HEK293 (cell line): ENCODE data around the gene LRP10.

Experiments
- CTCF ChIA-PET: fragments of 350-600 bp; formaldehyde crosslinking; extraction: SDS; loops from one replicate; lab custom pipeline; 2021; ENCODE audit warnings: antibody characterized with exemption; lab: Yijun Ruan, JAX
- POLR2A ChIA-PET: fragments of 300-600 bp; formaldehyde crosslinking; extraction: SDS; loops from one replicate; lab custom pipeline; 2020; ENCODE audit warnings: antibody characterized with exemption, inconsistent platforms; lab: Yijun Ruan, JAX
- H3K27ac ChIP-seq: fragments of 200-500 bp; sonication (Bioruptor generic); 2 replicates; pipeline ENCODE4 v1.5.1; 2014; ENCODE audit warnings: low read depth, low read length, control low read depth, inconsistent platforms; ENCODE audit errors: extremely low read depth
- H3K36me3 ChIP-seq, 2 experiments: fragments of 200-500 bp in 1 of 2; sonication (Bioruptor generic) in 1 of 2; 1 replicate in 1 of 2; 2 replicates in 1 of 2; pipeline ENCODE4 v1.5.1; 2014 to 2017; ENCODE audit warnings: inconsistent platforms in 2 of 2, low read length in 2 of 2; ENCODE audit not compliant: control insufficient read depth in 2 of 2, insufficient read depth in 1 of 2
- H3K4me1 ChIP-seq: fragments of 200-500 bp; sonication (Bioruptor generic); 2 replicates; pipeline ENCODE4 v1.5.1; 2014; ENCODE audit warnings: mild to moderate bottlenecking, low read length, inconsistent platforms; ENCODE audit not compliant: control insufficient read depth, insufficient read depth
- H3K4me3 ChIP-seq: 2 replicates; pipeline ENCODE4 v1.5.1; 2011; ENCODE audit warnings: low read depth, mild to moderate bottlenecking, control low read depth, low read length, moderate library complexity
- H3K9me3 ChIP-seq: fragments of 200-500 bp; sonication (Bioruptor generic); 2 replicates; pipeline ENCODE4 v1.5.1; 2014; ENCODE audit warnings: low read depth, low read length, inconsistent platforms; ENCODE audit not compliant: control insufficient read depth, insufficient read depth
- HOXD13 ChIP-seq: sonication (generic); formaldehyde crosslinking; IDR thresholded peaks from 2 replicates; pipeline ENCODE4 v1.8.0; 2022; ENCODE audit warnings: missing genetic modification reagents, borderline replicate concordance
- MZF1 ChIP-seq: fragments of 450-650 bp; formaldehyde crosslinking; IDR thresholded peaks from 2 replicates; pipeline ENCODE4 v1.5.1; 2017; ENCODE audit warnings: missing biosample characterization, missing genetic modification characterization, borderline replicate concordance
- SP2 ChIP-seq: fragments of 450-650 bp; formaldehyde crosslinking; IDR thresholded peaks from 2 replicates; pipeline ENCODE4 v1.5.1; 2016; ENCODE audit warnings: missing biosample characterization, missing genetic modification characterization
- WT1 ChIP-seq: fragments of 450-650 bp; formaldehyde crosslinking; IDR thresholded peaks from 2 replicates; pipeline ENCODE4 v1.5.1; 2016; ENCODE audit warnings: missing biosample characterization, missing genetic modification characterization
- YY1 ChIP-seq: fragments of 450-650 bp; formaldehyde crosslinking; IDR thresholded peaks from 2 replicates; pipeline ENCODE4 v1.5.1; 2018; ENCODE audit warnings: missing biosample characterization, missing genetic modification characterization
- ZBTB1 ChIP-seq: fragments of 450-650 bp; formaldehyde crosslinking; IDR thresholded peaks from 2 replicates; pipeline ENCODE4 v1.5.1; 2016; ENCODE audit warnings: missing biosample characterization, missing genetic modification characterization
- ZBTB17 ChIP-seq: fragments of 450-650 bp; formaldehyde crosslinking; IDR thresholded peaks from 2 replicates; pipeline ENCODE4 v1.5.1; 2016; ENCODE audit warnings: missing biosample characterization, missing genetic modification characterization
- ZFP41 ChIP-seq: fragments of 450-650 bp; formaldehyde crosslinking; IDR thresholded peaks from 2 replicates; pipeline ENCODE4 v1.5.1; 2016; ENCODE audit warnings: missing biosample characterization, missing genetic modification characterization, borderline replicate concordance
- ZNF140 ChIP-seq: fragments of 450-650 bp; formaldehyde crosslinking; IDR thresholded peaks from 2 replicates; pipeline ENCODE4 v1.5.1; 2016; ENCODE audit warnings: missing biosample characterization, missing genetic modification characterization
- ZNF175 ChIP-seq: fragments of 450-650 bp; formaldehyde crosslinking; IDR thresholded peaks from 2 replicates; pipeline ENCODE4 v1.5.1; 2016; ENCODE audit warnings: missing biosample characterization, missing genetic modification characterization
- ZNF2 ChIP-seq: fragments of 450-650 bp; formaldehyde crosslinking; IDR thresholded peaks from 2 replicates; pipeline ENCODE4 v1.5.1; 2016; ENCODE audit warnings: missing biosample characterization, missing genetic modification characterization
- ZNF239 ChIP-seq: fragments of 450-650 bp; formaldehyde crosslinking; IDR thresholded peaks from 2 replicates; pipeline ENCODE4 v1.5.1; 2016; ENCODE audit warnings: missing biosample characterization, missing genetic modification characterization
- ZNF248 ChIP-seq: fragments of 450-650 bp; formaldehyde crosslinking; IDR thresholded peaks from 2 replicates; pipeline ENCODE4 v1.5.1; 2017; ENCODE audit warnings: missing biosample characterization, missing genetic modification characterization
- ZNF354C ChIP-seq: fragments of 450-650 bp; formaldehyde crosslinking; IDR thresholded peaks from 2 replicates; pipeline ENCODE4 v1.5.1; 2016; ENCODE audit warnings: missing biosample characterization, missing genetic modification characterization, low read depth, borderline replicate concordance
- ZNF501 ChIP-seq: fragments of 450-650 bp; formaldehyde crosslinking; IDR thresholded peaks from 2 replicates; pipeline ENCODE4 v1.5.1; 2016; ENCODE audit warnings: missing biosample characterization, missing genetic modification characterization
- ZNF544 ChIP-seq: fragments of 450-650 bp; formaldehyde crosslinking; IDR thresholded peaks from 2 replicates; pipeline ENCODE4 v1.5.0; 2017; ENCODE audit warnings: missing biosample characterization, missing genetic modification characterization
- ZNF549 ChIP-seq: fragments of 450-650 bp; IDR thresholded peaks from 2 replicates; pipeline ENCODE4 v1.5.1; 2018; ENCODE audit warnings: missing biosample characterization, missing genetic modification characterization, mild to moderate bottlenecking, inconsistent platforms, moderate library complexity
- ZNF555 ChIP-seq: fragments of 450-650 bp; formaldehyde crosslinking; conservative IDR thresholded peaks from 2 replicates; pipeline ENCODE4 v1.5.1; 2017; ENCODE audit warnings: missing biosample characterization, mild to moderate bottlenecking, missing genetic modification characterization, inconsistent platforms
- ZNF610 ChIP-seq: fragments of 450-650 bp; formaldehyde crosslinking; IDR thresholded peaks from 2 replicates; pipeline ENCODE4 v1.5.1; 2016; ENCODE audit warnings: missing biosample characterization, missing genetic modification characterization, borderline replicate concordance
- ZNF830 ChIP-seq: fragments of 450-650 bp; IDR thresholded peaks from 2 replicates; pipeline ENCODE4 v1.5.0; 2018; ENCODE audit warnings: missing biosample characterization, missing genetic modification characterization, low read depth, mild to moderate bottlenecking, moderate library complexity
- TF ChIP-seq, protein P1 (sequence below): fragments of 450-650 bp; formaldehyde crosslinking; conservative IDR thresholded peaks from 2 replicates; pipeline ENCODE4 v1.5.1; 2016; ENCODE audit warnings: low read depth, missing biosample characterization, missing genetic modification characterization
- TF ChIP-seq, protein P2 (sequence below): fragments of 450-650 bp; IDR thresholded peaks from 2 replicates; pipeline ENCODE4 v1.5.1; 2018; ENCODE audit warnings: missing biosample characterization, mild to moderate bottlenecking, missing genetic modification characterization
- TF ChIP-seq, protein P3 (sequence below): fragments of 450-650 bp; formaldehyde crosslinking; IDR thresholded peaks from 2 replicates; pipeline ENCODE4 v1.5.1; 2016; ENCODE audit warnings: missing biosample characterization, missing genetic modification characterization, low read depth
- TF ChIP-seq, protein P4 (sequence below): fragments of 450-650 bp; formaldehyde crosslinking; IDR thresholded peaks from 2 replicates; pipeline ENCODE4 v1.5.1; 2016; ENCODE audit warnings: missing biosample characterization, missing genetic modification characterization

Gene LRP10, protein sequence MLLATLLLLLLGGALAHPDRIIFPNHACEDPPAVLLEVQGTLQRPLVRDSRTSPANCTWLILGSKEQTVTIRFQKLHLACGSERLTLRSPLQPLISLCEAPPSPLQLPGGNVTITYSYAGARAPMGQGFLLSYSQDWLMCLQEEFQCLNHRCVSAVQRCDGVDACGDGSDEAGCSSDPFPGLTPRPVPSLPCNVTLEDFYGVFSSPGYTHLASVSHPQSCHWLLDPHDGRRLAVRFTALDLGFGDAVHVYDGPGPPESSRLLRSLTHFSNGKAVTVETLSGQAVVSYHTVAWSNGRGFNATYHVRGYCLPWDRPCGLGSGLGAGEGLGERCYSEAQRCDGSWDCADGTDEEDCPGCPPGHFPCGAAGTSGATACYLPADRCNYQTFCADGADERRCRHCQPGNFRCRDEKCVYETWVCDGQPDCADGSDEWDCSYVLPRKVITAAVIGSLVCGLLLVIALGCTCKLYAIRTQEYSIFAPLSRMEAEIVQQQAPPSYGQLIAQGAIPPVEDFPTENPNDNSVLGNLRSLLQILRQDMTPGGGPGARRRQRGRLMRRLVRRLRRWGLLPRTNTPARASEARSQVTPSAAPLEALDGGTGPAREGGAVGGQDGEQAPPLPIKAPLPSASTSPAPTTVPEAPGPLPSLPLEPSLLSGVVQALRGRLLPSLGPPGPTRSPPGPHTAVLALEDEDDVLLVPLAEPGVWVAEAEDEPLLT

DNA sequence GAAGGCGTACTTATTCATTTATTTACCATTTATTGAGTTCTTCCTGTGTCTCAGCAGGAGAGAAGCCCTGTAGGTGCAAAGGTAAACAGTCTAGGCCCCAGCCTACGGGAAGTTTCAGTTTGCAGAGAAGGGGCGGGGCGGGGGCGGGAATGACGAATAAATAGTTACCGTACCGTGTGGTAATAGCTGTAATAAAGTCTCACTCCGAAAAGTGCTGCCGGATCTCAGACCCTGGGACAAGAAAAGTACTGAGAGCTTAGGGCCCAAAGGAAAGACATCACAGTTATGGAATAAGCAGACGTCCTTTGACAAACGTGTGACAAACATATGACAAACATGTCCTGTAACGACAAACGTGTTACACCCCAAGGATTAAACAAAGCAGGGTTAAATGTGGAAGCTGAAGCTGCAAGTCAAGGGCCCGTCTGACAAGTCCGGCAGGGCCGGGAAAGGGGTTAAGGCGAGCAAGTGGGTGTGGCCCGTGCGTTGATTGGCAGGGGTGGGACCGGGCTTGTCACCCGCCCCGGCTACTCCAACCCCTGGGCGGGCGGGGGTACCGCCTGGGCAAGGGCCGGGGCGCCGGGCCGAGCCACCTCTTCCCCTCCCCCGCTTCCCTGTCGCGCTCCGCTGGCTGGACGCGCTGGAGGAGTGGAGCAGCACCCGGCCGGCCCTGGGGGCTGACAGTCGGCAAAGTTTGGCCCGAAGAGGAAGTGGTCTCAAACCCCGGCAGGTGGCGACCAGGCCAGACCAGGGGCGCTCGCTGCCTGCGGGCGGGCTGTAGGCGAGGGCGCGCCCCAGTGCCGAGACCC is at the start of gene LRP10:
LRP10 (plus strand) TSS at position 517 of the 809 bp plus-strand sequence. CDS start 564 bp downstream, outside the sequence.
- CTCF ChIA-PET, result interaction anchor here (0.6 to 4.5 kb wide), 15 partner anchors 10 to 1856 kb away, joined by 3 to 55 read pairs (median 5); partner anchors contain the start of genes DAD1 and REM2
- H3K4me1 ChIP-seq, result peaks cover 9% of the 10 kb centered on the region
- H3K36me3 ChIP-seq, result peaks cover 0 to 26% of the 10 kb centered on the region in 2 experiments; a peak in 1 of 3 replicates
- peak within 1 kb of the TSS; percentile 87 for H3K27ac ChIP-seq
- POLR2A ChIA-PET, result interaction anchor here (0.6 to 1.8 kb wide), 9 partner anchors 9 to 105 kb away, joined by 3 to 7 read pairs (median 5); partner anchors contain the start of genes HAUS4, OXA1L, RBM23 and REM2
- H3K4me3 ChIP-seq, result peak within 1 kb of the TSS; percentile 74
- H3K9me3 ChIP-seq, result no peaks in the 10 kb centered on the region
- TF ChIP-seq, protein P1, sequence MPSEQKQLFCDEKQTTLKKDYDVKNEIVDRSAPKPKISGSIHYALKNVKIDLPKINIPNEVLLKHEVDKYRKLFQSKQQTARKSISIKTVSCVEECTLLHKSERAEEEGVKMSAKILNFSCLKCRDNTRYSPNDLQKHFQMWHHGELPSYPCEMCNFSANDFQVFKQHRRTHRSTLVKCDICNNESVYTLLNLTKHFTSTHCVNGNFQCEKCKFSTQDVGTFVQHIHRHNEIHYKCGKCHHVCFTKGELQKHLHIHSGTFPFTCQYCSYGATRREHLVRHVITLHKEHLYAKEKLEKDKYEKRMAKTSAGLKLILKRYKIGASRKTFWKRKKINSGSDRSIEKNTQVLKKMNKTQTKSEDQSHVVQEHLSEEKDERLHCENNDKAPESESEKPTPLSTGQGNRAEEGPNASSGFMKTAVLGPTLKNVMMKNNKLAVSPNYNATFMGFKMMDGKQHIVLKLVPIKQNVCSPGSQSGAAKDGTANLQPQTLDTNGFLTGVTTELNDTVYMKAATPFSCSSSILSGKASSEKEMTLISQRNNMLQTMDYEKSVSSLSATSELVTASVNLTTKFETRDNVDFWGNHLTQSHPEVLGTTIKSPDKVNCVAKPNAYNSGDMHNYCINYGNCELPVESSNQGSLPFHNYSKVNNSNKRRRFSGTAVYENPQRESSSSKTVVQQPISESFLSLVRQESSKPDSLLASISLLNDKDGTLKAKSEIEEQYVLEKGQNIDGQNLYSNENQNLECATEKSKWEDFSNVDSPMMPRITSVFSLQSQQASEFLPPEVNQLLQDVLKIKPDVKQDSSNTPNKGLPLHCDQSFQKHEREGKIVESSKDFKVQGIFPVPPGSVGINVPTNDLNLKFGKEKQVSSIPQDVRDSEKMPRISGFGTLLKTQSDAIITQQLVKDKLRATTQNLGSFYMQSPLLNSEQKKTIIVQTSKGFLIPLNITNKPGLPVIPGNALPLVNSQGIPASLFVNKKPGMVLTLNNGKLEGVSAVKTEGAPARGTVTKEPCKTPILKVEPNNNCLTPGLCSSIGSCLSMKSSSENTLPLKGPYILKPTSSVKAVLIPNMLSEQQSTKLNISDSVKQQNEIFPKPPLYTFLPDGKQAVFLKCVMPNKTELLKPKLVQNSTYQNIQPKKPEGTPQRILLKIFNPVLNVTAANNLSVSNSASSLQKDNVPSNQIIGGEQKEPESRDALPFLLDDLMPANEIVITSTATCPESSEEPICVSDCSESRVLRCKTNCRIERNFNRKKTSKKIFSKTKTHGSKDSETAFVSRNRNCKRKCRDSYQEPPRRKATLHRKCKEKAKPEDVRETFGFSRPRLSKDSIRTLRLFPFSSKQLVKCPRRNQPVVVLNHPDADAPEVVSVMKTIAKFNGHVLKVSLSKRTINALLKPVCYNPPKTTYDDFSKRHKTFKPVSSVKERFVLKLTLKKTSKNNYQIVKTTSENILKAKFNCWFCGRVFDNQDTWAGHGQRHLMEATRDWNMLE (tag by site-specific recombination), result 0 out of 2 replicates have a peak, but pooled peaks have one; percentile 12
- no peak for TF ChIP-seq ZNF501 (tag by site-specific recombination)
- TF ChIP-seq ZNF248 (tag by site-specific recombination), result no peak
- TF ChIP-seq, protein P2, sequence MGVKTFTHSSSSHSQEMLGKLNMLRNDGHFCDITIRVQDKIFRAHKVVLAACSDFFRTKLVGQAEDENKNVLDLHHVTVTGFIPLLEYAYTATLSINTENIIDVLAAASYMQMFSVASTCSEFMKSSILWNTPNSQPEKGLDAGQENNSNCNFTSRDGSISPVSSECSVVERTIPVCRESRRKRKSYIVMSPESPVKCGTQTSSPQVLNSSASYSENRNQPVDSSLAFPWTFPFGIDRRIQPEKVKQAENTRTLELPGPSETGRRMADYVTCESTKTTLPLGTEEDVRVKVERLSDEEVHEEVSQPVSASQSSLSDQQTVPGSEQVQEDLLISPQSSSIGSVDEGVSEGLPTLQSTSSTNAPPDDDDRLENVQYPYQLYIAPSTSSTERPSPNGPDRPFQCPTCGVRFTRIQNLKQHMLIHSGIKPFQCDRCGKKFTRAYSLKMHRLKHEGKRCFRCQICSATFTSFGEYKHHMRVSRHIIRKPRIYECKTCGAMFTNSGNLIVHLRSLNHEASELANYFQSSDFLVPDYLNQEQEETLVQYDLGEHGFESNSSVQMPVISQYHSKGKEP (tag by site-specific recombination), result no peak
- no peak for TF ChIP-seq ZNF830 (tag by site-specific recombination)
- no peak for TF ChIP-seq ZNF544 (tag by site-specific recombination)
- no peak for TF ChIP-seq ZBTB1
- no peak for TF ChIP-seq ZNF549 (tag by site-specific recombination)
- TF ChIP-seq ZNF354C (tag by site-specific recombination), result no peak
- no peak for TF ChIP-seq MZF1 (tag by site-specific recombination)
- TF ChIP-seq SP2, result peak; percentile 83
- TF ChIP-seq ZNF610 (tag by site-specific recombination), result 0 out of 2 replicates have a peak, but pooled peaks have one; percentile 24
- TF ChIP-seq, protein P3, sequence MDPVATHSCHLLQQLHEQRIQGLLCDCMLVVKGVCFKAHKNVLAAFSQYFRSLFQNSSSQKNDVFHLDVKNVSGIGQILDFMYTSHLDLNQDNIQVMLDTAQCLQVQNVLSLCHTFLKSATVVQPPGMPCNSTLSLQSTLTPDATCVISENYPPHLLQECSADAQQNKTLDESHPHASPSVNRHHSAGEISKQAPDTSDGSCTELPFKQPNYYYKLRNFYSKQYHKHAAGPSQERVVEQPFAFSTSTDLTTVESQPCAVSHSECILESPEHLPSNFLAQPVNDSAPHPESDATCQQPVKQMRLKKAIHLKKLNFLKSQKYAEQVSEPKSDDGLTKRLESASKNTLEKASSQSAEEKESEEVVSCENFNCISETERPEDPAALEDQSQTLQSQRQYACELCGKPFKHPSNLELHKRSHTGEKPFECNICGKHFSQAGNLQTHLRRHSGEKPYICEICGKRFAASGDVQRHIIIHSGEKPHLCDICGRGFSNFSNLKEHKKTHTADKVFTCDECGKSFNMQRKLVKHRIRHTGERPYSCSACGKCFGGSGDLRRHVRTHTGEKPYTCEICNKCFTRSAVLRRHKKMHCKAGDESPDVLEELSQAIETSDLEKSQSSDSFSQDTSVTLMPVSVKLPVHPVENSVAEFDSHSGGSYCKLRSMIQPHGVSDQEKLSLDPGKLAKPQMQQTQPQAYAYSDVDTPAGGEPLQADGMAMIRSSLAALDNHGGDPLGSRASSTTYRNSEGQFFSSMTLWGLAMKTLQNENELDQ, result no peak
- TF ChIP-seq YY1 (tag by site-specific recombination), result no peak
- TF ChIP-seq ZBTB17 (tag by site-specific recombination), result peak; percentile 38; the same call in 1 of the 2 replicates
- no peak for TF ChIP-seq ZNF140 (tag by site-specific recombination)
- no peak for TF ChIP-seq WT1 (tag by site-specific recombination)
- no peak for TF ChIP-seq ZNF175 (tag by site-specific recombination)
- no peak for TF ChIP-seq ZNF555 (tag by site-specific recombination)
- 0 out of 2 replicates have a peak, but pooled peaks have one; percentile 21 for TF ChIP-seq ZNF2 (tag by site-specific recombination)
- TF ChIP-seq ZNF239 (tag by site-specific recombination), result no peak
- TF ChIP-seq HOXD13, result no peak
- TF ChIP-seq, protein P4, sequence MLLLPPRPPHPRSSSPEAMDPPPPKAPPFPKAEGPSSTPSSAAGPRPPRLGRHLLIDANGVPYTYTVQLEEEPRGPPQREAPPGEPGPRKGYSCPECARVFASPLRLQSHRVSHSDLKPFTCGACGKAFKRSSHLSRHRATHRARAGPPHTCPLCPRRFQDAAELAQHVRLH (tag by site-specific recombination), result peak; percentile 18; the same call in 1 of the 2 replicates
- no peak for TF ChIP-seq ZFP41 (tag by site-specific recombination)
